K562 (cell line): ENCODE results near the gene SET. TPM values are rescaled to one million over a fixed set of nuclear protein-coding genes. Genes with fewer than 3 reads are reported as not detected.
A peak's percentile ranks its signal among the peaks of the same experiment; 100 is the strongest.

Source experiments
- CREB1 ChIP-seq, 2 experiments: sonication (generic) in 1 of 2; formaldehyde crosslinking in 1 of 2; IDR thresholded peaks; 2 replicates each; pipeline versions ENCODE4 v1.6.1 to v1.8.0; 2012 to 2022; ENCODE audit warnings: inconsistent platforms in 1 of 2, mild to moderate bottlenecking in 1 of 2, missing genetic modification reagents in 1 of 2, moderate library complexity in 1 of 2
- FOXM1 ChIP-seq, 2 experiments: fragments of 450-650 bp in 1 of 2; sonication (generic) in 1 of 2; formaldehyde crosslinking in 1 of 2; IDR thresholded peaks; 2 replicates each; pipeline versions ENCODE4 v1.6.1 to v1.9.0; 2017 to 2022; ENCODE audit warnings: low read depth in 2 of 2, mild to moderate bottlenecking in 2 of 2, missing genetic modification reagents in 1 of 2, moderate library complexity in 1 of 2
- GATAD2A ChIP-seq: fragments of 450-650 bp; IDR thresholded peaks from 2 replicates; pipeline ENCODE4 v1.6.1; 2017
- HEY1 ChIP-seq: fragments of 250-450 bp; sonication (Bioruptor Pico); IDR thresholded peaks from 2 replicates; pipeline ENCODE4 v1.5.0; 2020; ENCODE audit warnings: mild to moderate bottlenecking, moderate library complexity, borderline replicate concordance
- IFI16 ChIP-seq: fragments of 250-450 bp; sonication (Bioruptor Pico); IDR thresholded peaks from 2 replicates; pipeline ENCODE4 v2.1.2; 2022; ENCODE audit warnings: mild to moderate bottlenecking, inconsistent platforms
- KLF1 ChIP-seq: fragments of 450-650 bp; IDR thresholded peaks from 2 replicates; pipeline ENCODE4 v1.6.1; 2016; ENCODE audit warnings: missing genetic modification characterization, missing compliant biosample characterization
- LARP7 ChIP-seq: fragments of 450-650 bp; IDR thresholded peaks from 2 replicates; pipeline ENCODE4 v1.6.1; 2016
- MEIS2 ChIP-seq: fragments of 450-650 bp; IDR thresholded peaks from 2 replicates; pipeline ENCODE4 v1.6.1; 2014; ENCODE audit warnings: mild to moderate bottlenecking; ENCODE audit not compliant: partially characterized antibody
- MYNN ChIP-seq, 2 experiments: sonication (generic); formaldehyde crosslinking in 1 of 2; IDR thresholded peaks; 2 replicates each; pipeline versions ENCODE4 v1.5.0 to v1.6.1; 2016 to 2020; ENCODE audit warnings: antibody characterized with exemption in 1 of 2, missing genetic modification reagents in 1 of 2
- PYGO2 ChIP-seq: fragments of 450-650 bp; IDR thresholded peaks from 2 replicates; pipeline ENCODE4 v1.6.1; 2016; ENCODE audit warnings: mild to moderate bottlenecking, missing genetic modification characterization, moderate library complexity, missing compliant biosample characterization
- SETDB1 ChIP-seq: IDR thresholded peaks from one replicate; pipeline ENCODE4 v1.6.1; 2012; ENCODE audit warnings: low read length, control low read depth, inconsistent platforms
- SMARCA5 ChIP-seq: fragments of 450-650 bp; IDR thresholded peaks from 2 replicates; pipeline ENCODE4 v1.6.1; 2016
- SP1 ChIP-seq: sonication (generic); formaldehyde crosslinking; IDR thresholded peaks from 2 replicates; pipeline ENCODE4 v1.8.1; 2022; ENCODE audit warnings: mild to moderate bottlenecking, missing genetic modification reagents
- SREBF2 ChIP-seq: sonication (generic); formaldehyde crosslinking; IDR thresholded peaks from 2 replicates; pipeline ENCODE4 v1.4.0; 2020; ENCODE audit warnings: mild to moderate bottlenecking, missing genetic modification reagents
- SRSF1 ChIP-seq: fragments of 200-400 bp; formaldehyde crosslinking; IDR thresholded peaks from 2 replicates; pipeline ENCODE4 v1.6.1; 2017; ENCODE audit warnings: mild to moderate bottlenecking, low read depth, low read length, moderate library complexity
- TAF15 ChIP-seq: fragments of 200-400 bp; formaldehyde crosslinking; IDR thresholded peaks from 2 replicates; pipeline ENCODE4 v1.6.1; 2017; ENCODE audit warnings: mild to moderate bottlenecking, low read depth, low read length, moderate library complexity
- TFE3 ChIP-seq: fragments of 450-650 bp; formaldehyde crosslinking; IDR thresholded peaks from 2 replicates; pipeline ENCODE4 v1.4.0; 2020; ENCODE audit warnings: mild to moderate bottlenecking, mixed read lengths
- THRB ChIP-seq: fragments of 450-650 bp; formaldehyde crosslinking; conservative IDR thresholded peaks from 2 replicates; pipeline ENCODE4 v1.4.0; 2022; ENCODE audit warnings: mild to moderate bottlenecking, missing genetic modification characterization
- TRIM28 ChIP-seq: fragments of 450-650 bp; IDR thresholded peaks from 2 replicates; pipeline ENCODE4 v1.6.1; 2017
- WHSC1 ChIP-seq: IDR thresholded peaks from one replicate; pipeline ENCODE4 v1.6.1; 2012; ENCODE audit warnings: low read length, control low read depth, inconsistent platforms
- ZBTB17 ChIP-seq: fragments of 450-650 bp; formaldehyde crosslinking; IDR thresholded peaks from 2 replicates; pipeline ENCODE4 v1.4.0; 2020; ENCODE audit warnings: mild to moderate bottlenecking
- ZNF134 ChIP-seq: fragments of 250-450 bp; sonication (Bioruptor Pico); conservative IDR thresholded peaks from 2 replicates; pipeline ENCODE4 v1.4.0; 2020
- ZNF347 ChIP-seq: fragments of 450-650 bp; formaldehyde crosslinking; IDR thresholded peaks from 2 replicates; pipeline ENCODE4 v1.4.0; 2020; ENCODE audit warnings: low read depth, mild to moderate bottlenecking, moderate library complexity
- polyA plus RNA-seq, 8 experiments: library from polyadenylated mRNA; depleted of rRNA in 4 of 8; stranded (reverse) in 5 of 8; unstranded in 3 of 8; fragments of >200 nt; fragmentation: Nextera tagmentation in 2 of 8; fragmentation: Illumina TruSeq in 1 of 8; extraction: Ambion mirVana in 2 of 8; extraction: Trizol in 1 of 8; gene quantifications; 2 replicates each; pipeline versions ENCODE4 v1.2.1 to v1.2.3, GENCODE V29; 2011 to 2014; ENCODE audit warnings: inconsistent platforms in 1 of 8, missing spikeins in 1 of 8
- total RNA-seq, 7 experiments: library from RNA; depleted of rRNA in 6 of 7; stranded (reverse); fragments of >200 nt in 6 of 7; fragmentation: Illumina TruSeq in 2 of 7; extraction: Trizol in 2 of 7; gene quantifications; 2 replicates each; pipeline versions ENCODE4 v1.2.1 to v1.2.3, GENCODE V29; 2011 to 2021; ENCODE audit warnings: low replicate concordance in 1 of 7
- TF ChIP-seq, protein P1 (sequence below): fragments of 450-650 bp; IDR thresholded peaks from 2 replicates; pipeline ENCODE4 v1.6.1; 2016; ENCODE audit warnings: antibody characterized with exemption
- TF ChIP-seq, protein P2 (sequence below), 2 experiments: IDR thresholded peaks; 2 replicates each; pipeline ENCODE4 v1.6.1; 2011; ENCODE audit warnings: borderline replicate concordance in 1 of 2, control low read depth in 1 of 2, low read depth in 1 of 2, low read length in 1 of 2, mild to moderate bottlenecking in 1 of 2, mixed read lengths in 1 of 2, moderate library complexity in 1 of 2; ENCODE audit not compliant: insufficient read depth in 1 of 2, insufficient read length in 1 of 2, poor library complexity in 1 of 2, severe bottlenecking in 1 of 2; ENCODE audit errors: extremely low read depth in 1 of 2

Gene SET
- total and polyA plus RNA-seq, 9 of the 15 experiments (the other 6 are each of a cell fraction or from before 2014, with no cell fraction given) = 404 to 1,447 (median 907) TPM

GRCh38 chr9:128702445-128702948 is 13.5 kb downstream of the SET start, which contains the start of gene PKN3 (continued):
- TF ChIP-seq LARP7 = no peak
- peak; percentile 23 for TF ChIP-seq CREB1 (IDR thresholded peaks at IDR 0.05)
- TF ChIP-seq CREB1 (CRISPR knock-in tag; IDR thresholded peaks at IDR 0.05) = no peak; the same call in 1 of the 2 replicates
- TF ChIP-seq THRB (CRISPR knock-in tag) = no peak
- no peak for TF ChIP-seq SREBF2 (CRISPR knock-in tag)
- no peak for TF ChIP-seq PYGO2 (tag)
- 0 out of 2 replicates have a peak, but pooled peaks have one; percentile 38 for TF ChIP-seq KLF1 (tag)
- TF ChIP-seq SETDB1 = no peak
- no peak for TF ChIP-seq FOXM1 (IDR thresholded peaks at IDR 0.05; ENCODE audit: low read depth)
- TF ChIP-seq FOXM1 (CRISPR knock-in tag; IDR thresholded peaks at IDR 0.05; ENCODE audit: low read depth) = peak; percentile 80
- no peak for TF ChIP-seq IFI16 (CRISPR knock-in tag)
- TF ChIP-seq SP1 (CRISPR knock-in tag) = no peak
- no peak for TF ChIP-seq ZNF134 (CRISPR knock-in tag)
- TF ChIP-seq SMARCA5 = no peak
- no peak for TF ChIP-seq WHSC1
- TF ChIP-seq, protein P1, sequence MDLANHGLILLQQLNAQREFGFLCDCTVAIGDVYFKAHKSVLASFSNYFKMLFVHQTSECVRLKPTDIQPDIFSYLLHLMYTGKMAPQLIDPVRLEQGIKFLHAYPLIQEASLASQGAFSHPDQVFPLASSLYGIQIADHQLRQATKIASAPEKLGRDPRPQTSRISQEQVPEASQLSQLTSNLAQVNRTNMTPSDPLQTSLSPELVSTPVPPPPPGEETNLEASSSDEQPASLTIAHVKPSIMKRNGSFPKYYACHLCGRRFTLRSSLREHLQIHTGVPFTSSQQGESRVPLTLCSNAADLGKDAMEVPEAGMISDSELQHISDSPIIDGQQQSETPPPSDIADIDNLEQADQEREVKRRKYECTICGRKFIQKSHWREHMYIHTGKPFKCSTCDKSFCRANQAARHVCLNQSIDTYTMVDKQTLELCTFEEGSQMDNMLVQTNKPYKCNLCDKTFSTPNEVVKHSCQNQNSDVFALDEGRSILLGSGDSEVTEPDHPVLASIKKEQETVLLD = no peak
- TF ChIP-seq ZNF347 (CRISPR knock-in tag) = no peak
- TF ChIP-seq SRSF1 = 0 out of 2 replicates have a peak, but pooled peaks have one; percentile 47
- no peak for TF ChIP-seq TFE3 (CRISPR knock-in tag)
- TF ChIP-seq TAF15 = no peak
- TF ChIP-seq MEIS2 = no peak
- no peak for TF ChIP-seq MYNN (IDR thresholded peaks at IDR 0.05)
- no peak for TF ChIP-seq MYNN (CRISPR knock-in tag; IDR thresholded peaks at IDR 0.05)
- no peak for TF ChIP-seq TRIM28
- TF ChIP-seq ZBTB17 (CRISPR knock-in tag) = no peak
- 0 out of 2 replicates have a peak, but pooled peaks have one; percentile 21 for TF ChIP-seq GATAD2A
- TF ChIP-seq, protein P2, sequence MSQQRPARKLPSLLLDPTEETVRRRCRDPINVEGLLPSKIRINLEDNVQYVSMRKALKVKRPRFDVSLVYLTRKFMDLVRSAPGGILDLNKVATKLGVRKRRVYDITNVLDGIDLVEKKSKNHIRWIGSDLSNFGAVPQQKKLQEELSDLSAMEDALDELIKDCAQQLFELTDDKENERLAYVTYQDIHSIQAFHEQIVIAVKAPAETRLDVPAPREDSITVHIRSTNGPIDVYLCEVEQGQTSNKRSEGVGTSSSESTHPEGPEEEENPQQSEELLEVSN (IDR thresholded peaks at IDR 0.05; ENCODE audit: borderline replicate concordance in 1 of 2, extremely low read depth in 1 of 2, insufficient read depth in 1 of 2, insufficient read length in 1 of 2, low read depth in 1 of 2, low read length in 1 of 2, poor library complexity in 1 of 2, severe bottlenecking in 1 of 2) = peak in 1 of 2 experiments; percentile 46
- TF ChIP-seq HEY1 (CRISPR knock-in tag) = no peak
